Lower leg skin (tissue), 3 donors: ENCODE results near the gene MCRIP1.

ENCODE experiments used
- CTCF ChIP-seq, 3 donors: fragments of 450-650 bp; IDR thresholded peaks; one replicate each; pipeline ENCODE4 v1.5.1; 2016; ENCODE audit warnings: antibody characterized with exemption in 3 of 3, mild to moderate bottlenecking in 3 of 3, moderate library complexity in 2 of 3
- POLR2A ChIP-seq, 2 donors: fragments of 450-650 bp; IDR thresholded peaks; one replicate each; pipeline ENCODE4 v1.6.1; 2016 to 2017; ENCODE audit warnings: antibody characterized with exemption in 2 of 2, mild to moderate bottlenecking in 1 of 2, moderate library complexity in 1 of 2

- TF ChIP-seq CTCF (IDR thresholded peaks at IDR 0.05), result peak in 1 of 3 donors; percentile 41
- TF ChIP-seq POLR2A (IDR thresholded peaks at IDR 0.05), result no peak
These were observed 36.4 kb upstream of the MCRIP1 start for GRCh38 chr17:81869221-81870130.
